ENCODE data around the gene SLC24A3. TPM values are rescaled to one million over a fixed set of nuclear protein-coding genes. Genes with fewer than 3 reads are reported as not detected.

SLC24A3 gene
- total RNA-seq, 4 donors from 2014 or later: 2.3 to 6.9 (median 5.4) TPM

DNA sequence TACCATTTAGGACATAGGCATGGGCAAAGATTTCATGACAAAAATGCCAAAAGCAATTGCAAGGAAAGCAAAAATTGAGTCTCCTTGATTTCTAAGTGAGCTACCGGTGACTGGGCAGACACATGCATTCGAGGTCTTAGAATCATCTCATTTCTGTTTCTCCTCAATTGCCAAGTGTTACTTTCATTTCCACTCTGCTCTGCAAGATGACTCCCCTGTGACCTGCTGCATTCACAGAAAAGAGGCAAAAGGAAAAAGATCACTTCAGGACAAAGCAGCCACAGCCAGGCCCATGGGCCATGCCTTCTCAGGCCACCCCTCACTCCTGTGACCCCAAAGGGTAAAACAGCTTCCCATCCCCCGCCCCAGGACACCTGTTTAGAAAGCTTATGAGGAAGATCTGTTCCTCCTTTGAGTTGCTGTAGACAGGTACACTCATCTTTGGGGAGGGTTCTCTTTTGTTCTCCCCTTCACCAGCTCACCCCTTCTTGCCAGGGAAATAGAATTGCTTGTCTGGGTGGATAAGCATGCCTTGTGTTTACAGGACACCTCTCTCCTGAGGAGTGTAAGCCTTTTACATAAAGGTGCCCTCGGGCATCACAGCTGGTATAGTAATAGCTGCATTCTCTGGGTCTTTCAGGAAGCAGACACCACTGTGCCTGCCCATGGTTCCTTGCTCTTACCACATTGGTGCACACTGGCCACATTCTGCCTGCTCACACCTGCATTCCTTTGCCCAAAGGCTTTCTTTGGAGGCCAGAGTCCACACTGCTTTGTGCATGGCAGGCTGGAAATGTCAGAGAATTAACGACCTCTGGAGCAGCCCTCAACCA, 105.0 kb downstream of the SLC24A3 start:
- DNase-seq (ENCODE audit: low spot score in 2 of 2): peak in 1 of 2 donors; percentile 74
- intact Hi-C loops (cut with DNase I; ENCODE audit: low total_unique reads): no loop called here
- TF ChIP-seq POLR2A (IDR thresholded peaks at IDR 0.05) (no peak), CTCF (IDR thresholded peaks at IDR 0.05) (no peak)
- 52 to 60% methylated on average over 5 of the region's 5 CpGs for WGBS, 2 donors
- no peak overlapping the region for H3K4me3 ChIP-seq (ENCODE audit: low read depth, poor library complexity, severe bottlenecking)

- WGBS, 2 donors: 77 to 84% methylated on average over 4 of the region's 4 CpGs
- intact Hi-C loops (cut with DNase I; ENCODE audit: low total_unique reads): no loop called here
- TF ChIP-seq CTCF (IDR thresholded peaks at IDR 0.05) (no peak), POLR2A (IDR thresholded peaks at IDR 0.05) (no peak)
- DNase-seq (ENCODE audit: low spot score in 2 of 2): peak in 1 of 2 donors; percentile 37
- no peak overlapping the region for H3K4me3 ChIP-seq (ENCODE audit: low read depth, poor library complexity, severe bottlenecking)
Measured at GRCh38 chr20:19318610-19319009, 106.2 kb downstream of the SLC24A3 start.

DNA sequence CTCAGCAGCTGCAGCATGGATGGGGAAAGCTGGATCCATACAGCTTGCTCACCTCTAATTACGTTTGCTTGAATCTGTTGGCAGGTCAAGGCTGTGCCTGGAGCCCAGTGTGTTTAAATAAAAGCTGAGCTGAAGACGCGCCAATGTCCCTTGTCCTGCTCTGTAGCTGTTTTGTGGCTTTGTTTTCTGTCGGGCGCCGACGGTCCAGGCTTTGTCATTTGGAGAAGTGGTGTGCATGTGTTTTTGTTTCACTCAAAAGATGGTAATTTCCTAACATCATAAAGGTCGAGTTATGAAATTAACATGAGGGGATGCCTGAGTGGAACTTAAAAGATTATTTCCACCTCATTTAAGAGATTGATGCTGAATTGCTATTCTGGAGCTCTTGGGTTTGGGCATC, 107.6 kb downstream of the SLC24A3 start:
- 60 to 65% methylated on average over 8 of the region's 8 CpGs for WGBS, 2 donors
- DNase-seq (ENCODE audit: low spot score in 2 of 2): no peak
- intact Hi-C loops (cut with DNase I; ENCODE audit: low total_unique reads): no loop called here
- H3K4me3 ChIP-seq (ENCODE audit: low read depth, poor library complexity, severe bottlenecking): no peak overlapping the region
- TF ChIP-seq CTCF (IDR thresholded peaks at IDR 0.05) (no peak), POLR2A (IDR thresholded peaks at IDR 0.05) (no peak)

DNA sequence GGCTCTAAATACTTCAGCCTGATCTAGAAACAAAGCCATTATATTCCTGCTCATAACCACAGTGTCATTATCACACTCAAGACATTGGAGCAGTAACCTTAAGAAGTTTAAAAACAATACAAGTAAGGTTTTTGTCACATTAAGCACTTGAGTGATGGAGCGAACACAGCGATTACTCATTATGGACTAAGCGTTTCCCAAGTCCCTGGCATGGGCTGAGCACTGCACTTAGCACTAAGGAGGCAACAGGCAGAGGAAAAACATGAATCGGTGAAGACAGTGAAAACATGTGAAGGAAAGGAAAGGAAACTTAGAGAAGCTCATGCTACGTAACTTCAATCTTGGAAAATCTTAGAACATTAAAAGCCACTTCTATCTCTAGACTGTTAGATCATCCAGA, 108.7 kb downstream of the SLC24A3 start:
- WGBS, 2 donors: 74 to 86% methylated on average over 5 of the region's 5 CpGs
- TF ChIP-seq CTCF (IDR thresholded peaks at IDR 0.05) (no peak), POLR2A (IDR thresholded peaks at IDR 0.05) (no peak)
- no peak overlapping the region for H3K4me3 ChIP-seq (ENCODE audit: low read depth, poor library complexity, severe bottlenecking)
- no peak for DNase-seq (ENCODE audit: low spot score in 2 of 2)
- intact Hi-C loops (cut with DNase I; ENCODE audit: low total_unique reads): no loop called here

DNA sequence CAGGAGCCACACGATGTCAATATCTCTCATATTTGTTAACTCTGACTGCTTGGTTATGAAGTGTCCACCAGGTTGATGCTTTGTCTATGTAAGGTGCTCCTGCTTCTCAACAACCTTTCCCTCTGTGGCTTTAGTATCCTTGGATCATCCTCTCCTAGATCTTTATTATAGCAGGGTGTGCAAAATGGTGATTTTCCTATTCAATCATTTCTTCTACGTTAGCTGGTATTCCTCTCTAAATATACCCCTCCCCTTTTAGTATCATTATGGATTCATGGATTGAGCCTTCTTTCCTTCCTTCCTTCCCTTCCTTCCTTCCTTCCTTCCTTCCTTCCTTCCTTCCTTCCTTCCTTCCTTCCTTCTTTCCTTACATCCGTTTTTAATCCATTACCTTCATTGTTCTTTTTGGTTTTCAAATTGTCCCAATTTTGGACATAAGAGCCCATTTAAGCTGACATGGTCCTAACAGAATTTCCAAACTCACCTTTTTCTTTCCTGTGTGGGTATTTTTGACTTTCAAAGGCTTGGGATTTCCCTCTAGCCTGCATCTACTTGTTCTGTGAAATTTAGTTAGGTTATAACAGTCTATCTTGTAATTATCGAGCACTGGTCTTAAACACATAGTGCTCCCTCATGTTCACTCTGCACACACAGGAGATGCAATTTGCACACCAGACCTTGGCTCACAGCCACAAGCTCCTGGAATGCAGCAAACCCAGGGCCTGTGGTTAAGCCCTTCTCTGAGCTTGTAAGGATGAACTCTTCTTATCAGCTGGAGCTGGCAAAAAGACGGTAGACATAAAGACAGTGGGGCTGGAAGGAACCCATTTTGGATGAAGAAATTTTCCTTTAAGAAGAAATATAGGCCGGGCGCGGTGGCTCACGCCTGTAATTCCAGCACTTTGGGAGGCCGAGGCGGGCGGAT, 109.9 kb downstream of the SLC24A3 start:
- DNase-seq (ENCODE audit: low spot score in 2 of 2): peak in 1 of 2 donors; percentile 23
- no peak for TF ChIP-seq CTCF (IDR thresholded peaks at IDR 0.05)
- no peak for TF ChIP-seq POLR2A (IDR thresholded peaks at IDR 0.05)
- no peak overlapping the region for H3K4me3 ChIP-seq (ENCODE audit: low read depth, poor library complexity, severe bottlenecking)
- intact Hi-C loops (cut with DNase I; ENCODE audit: low total_unique reads): no loop called here
- WGBS, 2 donors: 93 to 94% methylated on average over 12 of the region's 12 CpGs
